H54 (cell line): ENCODE measurements around the gene ADAM33.

Experiments
- DNase-seq: peaks from one replicate; pipeline ENCODE4 v3.0.0; 2011; ENCODE audit warnings: low spot score, mixed read lengths; ENCODE audit not compliant: insufficient read length
- FAIRE-seq: peaks from 3 replicates; lab custom pipeline; 2011; peaks lifted over from hg19 to GRCh38; lab: Jason Lieb, UNC
- POLR2A ChIP-seq: IDR thresholded peaks from 2 replicates; pipeline ENCODE4 v1.6.1; 2011; ENCODE audit warnings: low read depth, mild to moderate bottlenecking, low read length

ADAM33 gene

DNA sequence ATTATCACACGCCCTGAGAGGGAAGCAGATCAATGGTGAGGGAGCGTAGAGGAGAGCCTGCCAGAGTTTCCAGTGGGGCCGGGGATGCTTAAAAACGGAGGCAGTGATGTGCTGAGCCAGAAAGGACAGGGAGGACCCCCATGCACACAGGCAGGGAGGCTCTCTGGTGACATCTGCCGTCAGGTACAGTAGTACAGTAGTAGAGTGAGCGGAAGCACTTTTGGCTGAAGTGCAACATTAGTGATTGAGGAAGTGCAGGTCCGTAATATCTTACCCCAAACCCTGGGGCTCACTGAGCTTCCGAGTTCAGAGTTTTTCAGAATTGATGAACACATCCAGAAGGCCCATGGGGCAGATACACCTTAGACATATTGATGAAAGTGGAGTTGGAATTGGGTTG lies 60.7 kb downstream of the ADAM33 start:
- no peak for TF ChIP-seq POLR2A
- DNase-seq (no peak), FAIRE-seq (no peak)
